Effector CD8-positive, alpha-beta T cell (primary cell): ENCODE results near the gene KCNH1.

Source experiments
- DNase-seq: peaks from one replicate; lab custom pipeline; 2025; lab: John Stamatoyannopoulos, UW

Gene KCNH1

GRCh38 chr1:210814382-210815123 is 319.4 kb downstream of the KCNH1 start:
- DNase-seq, result no peak

DNA sequence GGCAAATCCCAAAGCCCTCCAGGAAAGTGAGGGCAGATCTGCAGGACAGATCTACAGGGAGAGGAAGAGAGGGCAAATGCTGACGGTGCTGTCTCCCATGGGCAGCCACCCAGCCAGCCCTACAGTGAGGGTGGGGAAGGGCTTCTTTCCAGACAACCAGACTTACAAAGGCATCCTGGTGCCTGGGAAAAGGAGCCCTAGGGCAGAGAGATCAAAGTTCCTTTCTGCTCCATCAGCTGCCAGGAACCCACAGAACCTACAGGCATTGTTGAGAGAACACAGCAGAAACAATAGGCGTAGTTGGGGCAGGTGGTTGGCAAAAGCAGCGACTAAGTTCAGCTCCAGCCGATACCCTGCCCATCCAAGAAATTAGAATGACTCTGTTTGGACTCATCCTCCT is 332.4 kb downstream of the KCNH1 start:
- no peak for DNase-seq

- no peak for DNase-seq
These were observed 333.2 kb downstream of the KCNH1 start for GRCh38 chr1:210800756-210801155.

GRCh38 chr1:210800301-210800700 is 333.6 kb downstream of the KCNH1 start:
- DNase-seq, result no peak

GRCh38 chr1:210797422-210797821 is 336.5 kb downstream of the KCNH1 start:
- DNase-seq, result no peak

GRCh38 chr1:210796421-210796820 is 337.5 kb downstream of the KCNH1 start:
- DNase-seq, result no peak

DNA sequence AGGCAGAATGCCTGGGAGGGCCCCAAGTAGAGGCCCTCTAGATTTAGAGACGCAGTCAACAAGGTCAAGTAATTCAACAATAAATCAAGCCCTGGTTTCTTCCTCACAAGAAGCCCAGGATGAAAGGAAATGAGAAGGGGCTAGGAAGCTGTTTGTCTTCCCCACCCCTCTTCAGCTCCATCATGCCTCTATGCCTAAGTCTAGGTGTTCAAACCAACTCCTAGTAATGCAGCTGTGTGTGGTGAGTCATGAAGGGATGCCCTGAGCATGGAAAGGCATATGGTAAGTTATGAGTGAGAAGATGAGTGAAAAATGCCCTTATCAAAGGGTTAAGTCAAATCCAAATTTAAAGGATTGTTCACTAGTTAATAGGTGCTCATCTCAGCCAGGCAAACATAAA is 339.5 kb downstream of the KCNH1 start:
- DNase-seq, result no peak

DNA sequence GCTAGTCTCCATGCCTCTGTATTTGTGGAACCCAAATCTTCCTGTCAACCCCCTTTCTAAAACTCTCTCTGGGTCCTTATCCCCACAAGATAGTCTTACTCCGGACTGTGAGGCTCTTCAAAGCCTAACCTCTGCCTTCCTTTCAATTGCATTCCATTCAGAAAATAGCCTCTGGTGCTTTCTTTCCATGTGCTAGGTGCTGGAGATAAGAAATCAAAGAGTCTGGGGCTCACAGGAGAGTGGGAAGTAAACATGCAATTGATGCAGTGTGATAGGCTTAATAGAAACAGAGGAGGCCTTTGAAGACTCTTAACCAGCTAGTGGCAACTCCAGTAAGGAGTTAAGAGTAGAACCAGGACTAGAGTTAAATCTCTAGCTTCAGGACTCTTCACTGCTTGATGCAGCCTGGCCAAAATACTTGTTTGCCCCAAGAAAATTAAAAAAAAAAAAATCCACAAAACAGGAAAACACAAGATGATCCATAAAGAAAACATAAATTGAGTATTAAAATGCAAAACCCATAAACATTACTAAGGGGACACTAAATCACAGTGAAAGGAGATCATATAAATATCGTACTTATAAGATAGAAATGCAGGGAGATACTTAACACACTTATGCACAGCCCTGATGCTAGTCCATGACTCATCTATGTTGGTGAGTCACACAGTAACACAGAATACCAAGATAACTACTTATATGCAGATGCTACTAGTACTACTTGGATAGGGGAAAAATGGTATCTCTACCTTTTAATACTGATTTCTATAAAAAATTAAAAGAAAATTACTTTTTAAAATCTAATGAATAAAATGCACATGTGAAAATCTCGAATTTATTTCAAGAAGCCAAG is 341.5 kb downstream of the KCNH1 start:
- no peak for DNase-seq

GRCh38 chr1:210790196-210790595 is 343.8 kb downstream of the KCNH1 start:
- DNase-seq, result no peak

- no peak for DNase-seq
These were observed 346.1 kb downstream of the KCNH1 start for GRCh38 chr1:210787800-210788199.

GRCh38 chr1:210786546-210786945 is 347.4 kb downstream of the KCNH1 start:
- no peak for DNase-seq

DNA sequence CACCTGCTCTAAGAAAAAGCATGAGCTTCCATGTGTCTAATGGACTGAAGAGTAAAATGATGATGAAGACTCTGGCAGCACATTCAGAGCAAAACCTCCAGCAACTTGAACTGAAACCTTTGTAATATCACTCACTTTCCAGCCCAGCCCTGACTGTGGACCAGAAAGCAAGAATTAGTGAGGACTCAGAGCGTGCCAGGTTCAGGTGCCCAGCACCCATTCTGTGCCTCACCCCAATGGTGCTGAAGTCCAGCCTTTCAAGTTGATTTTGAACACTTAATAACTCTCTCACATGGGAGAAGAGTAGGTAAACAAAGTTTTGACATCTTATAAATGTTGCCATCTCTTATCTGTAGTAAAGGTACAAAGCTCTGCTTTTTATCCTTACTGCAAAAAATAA is 350.0 kb downstream of the KCNH1 start:
- no peak for DNase-seq

DNA sequence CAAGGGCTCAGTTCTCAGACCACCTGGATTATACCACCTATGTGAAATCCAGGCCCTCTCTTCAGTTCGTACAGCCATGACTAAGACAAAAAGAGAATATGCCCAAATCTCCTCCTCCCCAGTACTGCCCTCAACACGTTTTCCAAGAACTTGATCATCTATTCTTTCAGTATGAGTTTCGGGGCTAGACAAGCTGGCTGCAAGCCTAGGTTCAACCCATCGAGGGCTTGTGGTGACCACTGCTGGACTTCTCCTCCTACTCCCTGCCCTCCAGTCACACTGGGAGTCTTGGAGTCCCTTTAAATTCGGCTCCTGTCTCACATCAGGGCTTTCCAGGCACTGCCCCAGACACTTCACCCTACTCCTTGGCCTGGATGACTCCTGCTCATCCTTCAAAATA is 352.3 kb downstream of the KCNH1 start:
- DNase-seq, result no peak

DNA sequence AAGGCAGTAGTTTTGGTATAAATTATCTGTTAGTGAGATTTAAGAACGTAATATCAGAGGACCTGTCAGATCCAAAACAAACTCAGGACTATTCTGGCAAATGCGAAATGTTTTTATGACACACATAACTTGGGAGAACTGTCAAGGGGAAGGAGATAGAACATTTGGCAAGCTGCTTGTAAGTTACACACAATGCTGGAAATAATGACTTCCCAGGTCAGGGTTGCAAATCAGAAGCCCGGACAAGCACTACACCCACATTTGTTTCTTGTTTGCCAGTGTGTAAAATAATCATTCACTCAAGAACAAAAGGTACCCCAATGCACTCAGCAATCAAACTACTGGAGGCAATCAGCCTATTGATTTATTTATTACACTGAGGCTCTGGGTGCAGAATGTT is 354.7 kb downstream of the KCNH1 start:
- DNase-seq, result no peak

DNA sequence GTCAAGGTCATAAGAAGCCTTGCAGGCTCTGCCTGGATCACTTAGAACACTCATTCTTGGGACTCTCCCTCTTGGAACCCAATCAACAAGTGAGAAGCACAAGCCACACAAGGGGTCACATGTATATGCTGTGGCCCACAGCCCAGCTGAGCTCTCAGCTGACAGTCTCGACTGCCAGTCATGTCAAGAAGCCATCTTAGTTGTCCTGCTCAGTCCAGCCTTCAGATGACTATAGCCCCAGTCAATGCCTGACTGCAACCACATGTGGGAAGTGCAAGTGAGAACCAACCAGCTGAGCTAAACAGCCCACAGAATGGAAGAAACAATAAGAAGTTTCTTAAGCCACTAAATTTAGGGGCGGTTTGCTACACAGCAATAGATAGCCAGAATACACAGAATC is 356.0 kb downstream of the KCNH1 start:
- DNase-seq, result no peak

GRCh38 chr1:210776712-210777111 is 357.2 kb downstream of the KCNH1 start:
- no peak for DNase-seq

DNA sequence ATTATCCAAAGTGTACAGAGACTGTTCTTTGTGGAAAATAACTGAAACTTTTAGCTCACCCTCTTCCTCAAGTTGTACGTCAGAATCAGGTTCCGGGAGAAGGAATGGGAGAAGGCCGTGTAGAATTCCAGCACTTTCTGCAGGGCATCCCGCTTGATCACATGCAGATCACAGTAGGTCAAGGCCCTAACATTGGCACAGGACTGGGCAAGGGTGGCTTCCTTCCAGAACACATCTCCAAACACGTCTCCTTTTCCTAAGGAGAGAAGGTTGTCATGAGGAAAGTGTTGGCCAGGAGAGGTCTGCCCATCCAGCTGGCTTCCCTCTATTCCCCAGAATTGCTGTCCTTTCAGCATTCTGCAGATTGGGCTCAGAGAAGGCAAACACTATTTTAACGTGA is 358.7 kb downstream of the KCNH1 start:
- no peak for DNase-seq

- no peak for DNase-seq
These were observed 360.5 kb downstream of the KCNH1 start for GRCh38 chr1:210773450-210773849.

DNA sequence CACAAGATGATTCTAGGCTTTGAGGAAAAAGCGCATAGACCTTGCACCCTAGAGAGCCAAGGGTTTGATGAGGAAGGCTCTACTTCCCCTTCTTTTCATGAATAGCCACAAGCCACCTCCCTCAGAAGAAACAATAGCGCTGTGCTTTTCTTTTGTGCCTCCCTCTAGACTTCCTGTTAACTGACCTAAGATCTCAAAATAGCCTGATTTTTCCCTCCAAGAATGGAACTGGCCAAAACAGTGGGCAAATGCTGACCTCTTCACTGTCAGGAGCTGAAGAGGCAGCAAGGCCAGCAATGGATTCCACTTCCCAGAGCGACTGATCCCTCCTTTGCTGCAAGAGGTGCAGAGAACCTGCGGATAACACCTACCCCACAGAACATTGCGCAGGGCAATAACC is 362.8 kb downstream of the KCNH1 start:
- no peak for DNase-seq

DNA sequence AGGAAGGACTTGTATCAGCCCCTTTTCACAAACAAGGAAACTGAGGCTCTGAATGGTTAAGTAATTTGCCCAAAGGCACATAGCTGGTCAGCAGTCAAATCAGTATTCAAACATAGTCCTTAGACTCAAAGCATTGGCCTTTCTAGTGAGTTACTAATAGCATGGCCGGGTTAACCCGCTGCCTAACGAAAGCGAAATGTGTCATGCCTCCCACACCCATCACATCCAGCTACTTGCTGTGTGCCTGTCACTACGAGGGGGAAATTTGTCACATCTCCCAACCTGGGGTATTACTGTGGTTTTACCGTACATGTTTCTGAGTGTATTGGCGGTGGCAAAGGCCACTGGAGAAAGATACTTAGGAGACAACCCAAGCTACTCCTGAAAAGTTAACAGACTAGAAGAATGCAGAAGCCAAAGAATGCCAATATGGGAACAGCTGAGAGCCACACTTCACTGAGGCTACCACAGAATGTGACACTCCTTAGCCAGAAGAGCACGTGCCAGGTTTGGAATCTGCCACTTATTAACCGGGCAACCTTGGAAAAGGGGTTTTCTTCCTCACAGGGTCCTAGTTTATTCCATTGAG is 363.5 kb downstream of the KCNH1 start:
- no peak for DNase-seq

DNA sequence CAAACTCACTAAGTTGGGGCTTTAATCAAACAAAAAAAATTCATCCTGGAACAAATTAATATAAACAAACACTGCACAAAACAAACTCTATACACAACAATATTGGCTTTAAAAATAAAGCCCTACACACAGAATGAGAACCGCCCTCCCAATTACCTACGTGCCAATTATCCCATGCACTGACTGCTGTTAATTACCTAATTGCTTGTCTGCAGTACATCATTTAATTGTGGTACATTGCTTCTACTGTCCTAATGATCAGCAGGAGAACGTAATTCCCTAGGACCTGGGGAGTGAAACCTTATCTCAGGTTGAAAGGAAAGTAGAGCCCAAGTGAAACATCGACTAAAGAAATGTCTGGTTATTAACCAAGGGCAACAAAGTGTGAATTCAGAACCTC is 364.5 kb downstream of the KCNH1 start:
- no peak for DNase-seq

DNA sequence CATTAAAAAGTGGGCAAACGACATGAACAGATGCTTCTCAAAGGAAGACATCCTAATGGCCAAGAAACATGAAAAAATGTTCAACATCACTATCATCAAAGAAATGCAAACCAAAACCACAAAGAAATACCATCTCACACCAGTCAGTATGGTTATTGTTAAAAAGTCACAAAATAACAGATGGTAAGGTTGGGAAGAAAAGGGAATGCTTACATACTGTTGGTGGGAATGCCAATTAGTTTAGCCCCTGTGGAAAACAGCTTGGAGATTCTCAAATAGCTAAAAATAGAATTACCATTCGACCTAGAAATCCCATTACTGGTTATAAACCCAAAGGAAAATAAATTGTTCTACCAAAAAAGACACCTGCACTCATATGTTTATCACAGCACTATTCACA is 369.4 kb downstream of the KCNH1 start:
- no peak for DNase-seq

DNA sequence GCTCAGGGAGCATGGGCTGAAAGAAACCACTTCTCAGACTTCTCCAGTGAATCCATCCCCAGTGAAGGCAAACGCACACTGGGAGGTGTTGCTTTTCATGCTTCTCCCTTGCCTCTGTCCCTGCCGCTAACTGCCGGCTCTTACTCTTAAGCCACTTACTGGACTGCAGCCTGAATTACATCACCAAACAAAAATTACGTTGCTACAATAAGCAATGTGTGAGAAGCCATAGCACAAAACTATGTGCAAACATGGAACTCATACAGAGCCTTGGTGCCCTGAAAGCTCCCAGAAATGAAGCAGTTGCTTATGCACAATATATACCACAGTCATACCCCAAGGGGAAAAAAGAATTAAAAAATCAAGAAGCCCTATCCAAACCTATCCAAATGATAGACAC is 375.2 kb downstream of the KCNH1 start:
- DNase-seq, result no peak
